Raji (cell line): Measurements from ENCODE around the gene UBE2M.

Source experiments
- POLR2A ChIP-seq: IDR thresholded peaks from 2 replicates; pipeline ENCODE4 v1.6.1; 2011; ENCODE audit warnings: low read depth, low read length, control low read depth; ENCODE audit not compliant: insufficient read depth

The UBE2M gene

GRCh38 chr19:58558066-58558622, at the start of gene UBE2M:
TSS of gene UBE2M (minus strand) at chr19:58558611. CDS start at chr19:58558381, 230 bp downstream.
- no peak for TF ChIP-seq POLR2A

GRCh38 chr19:58586133-58586765, 27.8 kb upstream of the UBE2M start:
- TF ChIP-seq POLR2A, result no peak

DNA sequence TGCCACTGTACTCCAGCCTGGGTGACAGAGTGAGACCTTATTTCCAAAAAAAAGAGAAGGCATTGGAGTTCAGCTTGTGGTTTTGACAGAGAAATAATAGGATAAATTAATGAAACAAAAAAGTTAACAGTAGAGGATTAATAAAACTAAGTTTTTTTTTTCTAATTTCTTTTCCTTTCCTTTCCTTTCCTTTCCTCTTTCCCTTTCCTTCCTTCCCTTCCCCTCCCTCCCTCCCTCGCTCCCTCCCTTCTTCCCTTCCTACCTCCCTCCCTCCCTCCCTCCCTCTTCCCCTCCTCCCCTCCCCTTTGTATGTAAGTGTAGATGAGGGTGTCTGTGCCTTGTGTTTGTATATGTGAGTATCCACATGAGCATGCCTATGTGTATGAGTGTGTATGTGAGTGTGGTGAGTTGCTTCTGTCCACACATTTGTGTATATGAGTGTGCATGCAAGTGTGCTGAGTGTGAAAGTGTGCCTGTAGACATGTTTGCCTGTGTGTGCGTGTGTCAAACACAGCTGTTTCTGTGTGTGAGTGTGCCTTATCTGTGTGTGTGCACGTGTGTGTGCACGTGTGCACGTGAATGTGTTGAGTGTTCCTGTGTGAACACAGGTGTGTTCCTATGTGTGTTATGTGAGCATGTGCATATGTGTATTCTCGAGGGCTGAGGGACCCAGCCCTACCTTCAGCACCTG, 27.2 kb upstream of the UBE2M start:
- TF ChIP-seq POLR2A, result no peak

DNA sequence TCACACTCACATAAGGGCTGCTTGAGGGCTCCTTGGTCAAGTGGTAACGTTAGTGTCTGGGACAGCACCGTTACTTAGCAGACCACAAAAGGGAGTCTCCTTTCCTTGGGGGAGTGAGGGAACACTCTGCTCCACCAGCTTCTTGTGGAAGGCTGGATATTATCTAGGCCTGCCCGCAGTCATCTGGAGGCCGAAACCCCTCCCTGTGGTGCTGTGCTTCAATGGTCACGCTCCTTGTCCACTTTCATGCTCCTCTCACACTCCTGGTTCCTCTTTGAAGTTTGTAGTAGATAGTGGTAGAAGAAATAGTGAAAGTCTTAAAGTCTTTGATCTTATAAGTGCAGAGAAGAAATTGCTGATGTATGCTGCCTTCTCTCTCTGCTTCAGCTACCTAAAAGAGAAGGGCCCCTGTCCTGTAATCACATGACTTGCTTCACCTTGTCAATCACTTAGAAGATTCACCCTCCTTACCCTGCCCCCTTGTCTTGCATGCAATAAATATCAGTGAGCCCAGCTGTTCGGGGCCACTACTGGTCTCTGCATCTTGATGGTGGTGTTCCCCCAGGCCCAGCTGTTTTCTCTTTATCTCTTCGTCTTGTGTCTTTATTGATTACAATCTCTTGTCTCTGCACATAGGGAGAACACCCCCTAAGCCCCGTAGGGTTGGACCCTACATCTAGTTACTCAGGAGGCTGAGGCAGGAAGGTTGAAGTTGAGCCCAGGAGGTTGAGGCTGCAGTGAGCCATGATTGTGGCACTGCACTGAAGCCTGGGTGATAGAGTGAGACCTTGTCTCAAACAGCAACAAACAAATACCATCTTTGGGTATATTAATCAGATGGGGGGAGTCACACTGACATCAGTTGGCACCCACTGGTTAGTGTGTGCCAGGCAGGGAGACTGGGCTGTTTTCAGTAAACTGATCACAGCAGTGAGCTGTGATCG, 26.4 kb upstream of the UBE2M start:
- TF ChIP-seq POLR2A, result no peak

DNA sequence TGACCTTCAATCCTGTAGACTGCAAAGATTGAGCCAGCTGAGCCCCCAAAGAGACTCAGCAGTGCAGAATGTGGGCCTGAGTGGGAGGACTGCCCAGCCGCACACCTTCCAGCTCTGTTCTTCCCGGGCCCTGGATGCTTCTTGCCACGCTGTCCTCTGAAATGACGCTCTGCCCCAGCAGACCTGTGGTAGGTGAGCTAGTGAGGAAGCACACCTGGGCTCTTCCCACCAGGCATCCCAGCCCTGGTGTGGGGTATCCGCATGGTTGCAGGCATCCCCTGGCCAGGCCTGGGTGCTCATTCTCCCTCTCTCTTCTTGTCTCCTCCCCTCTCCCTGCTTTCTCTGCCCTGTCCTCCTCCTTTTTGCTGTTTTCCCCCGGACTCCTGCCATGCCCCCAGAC, 24.6 kb upstream of the UBE2M start:
- TF ChIP-seq POLR2A, result no peak

GRCh38 chr19:58581227-58582141, 23.1 kb upstream of the UBE2M start:
- no peak for TF ChIP-seq POLR2A

GRCh38 chr19:58579473-58580142, 21.2 kb upstream of the UBE2M start:
- TF ChIP-seq POLR2A, result no peak

DNA sequence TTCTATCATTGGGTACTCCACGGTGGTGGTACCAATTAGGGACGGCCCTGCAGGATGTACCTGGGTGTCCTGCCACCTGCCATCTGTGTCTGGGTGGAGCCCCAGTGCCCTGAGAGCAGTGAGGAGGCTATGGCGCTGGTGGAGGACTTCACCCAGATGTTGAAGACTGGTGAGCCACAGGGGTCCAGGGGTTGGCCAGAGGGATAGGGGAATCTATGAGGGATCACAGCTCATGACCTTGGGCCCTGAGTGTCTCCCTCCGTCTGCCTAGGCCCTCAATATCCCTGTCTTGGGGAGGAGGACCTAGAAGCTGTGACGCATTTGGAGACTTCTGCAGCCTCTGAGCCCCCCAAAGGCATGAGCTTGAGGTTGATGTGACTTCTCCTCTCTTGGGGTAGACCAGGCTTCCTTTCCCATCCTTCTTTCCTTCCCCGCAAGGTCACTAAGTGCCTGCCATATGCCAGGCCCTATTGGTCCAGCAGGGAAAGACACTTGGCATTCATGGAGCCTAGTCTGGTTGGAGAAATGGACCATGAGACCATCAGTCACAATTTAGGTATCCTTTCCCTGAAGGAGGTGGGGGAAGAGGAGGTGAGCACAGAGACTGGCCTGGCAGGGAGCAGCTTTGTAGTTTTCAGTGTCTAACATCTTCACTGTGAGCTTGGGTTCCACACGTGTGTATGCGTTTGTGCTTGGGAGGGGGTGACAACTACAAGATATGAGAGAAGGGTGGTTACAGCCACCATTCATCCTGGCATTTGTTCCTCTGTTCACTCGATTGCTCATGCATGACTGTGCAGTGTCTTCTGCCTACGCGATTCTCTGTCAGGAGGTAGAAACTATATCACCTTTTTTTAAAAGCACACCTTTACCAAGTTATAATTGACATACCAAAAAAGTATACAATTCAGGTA, 19.9 kb upstream of the UBE2M start:
- TF ChIP-seq POLR2A, result no peak

GRCh38 chr19:58575183-58576041, 17.0 kb upstream of the UBE2M start:
- peak; percentile 90 for TF ChIP-seq POLR2A

DNA sequence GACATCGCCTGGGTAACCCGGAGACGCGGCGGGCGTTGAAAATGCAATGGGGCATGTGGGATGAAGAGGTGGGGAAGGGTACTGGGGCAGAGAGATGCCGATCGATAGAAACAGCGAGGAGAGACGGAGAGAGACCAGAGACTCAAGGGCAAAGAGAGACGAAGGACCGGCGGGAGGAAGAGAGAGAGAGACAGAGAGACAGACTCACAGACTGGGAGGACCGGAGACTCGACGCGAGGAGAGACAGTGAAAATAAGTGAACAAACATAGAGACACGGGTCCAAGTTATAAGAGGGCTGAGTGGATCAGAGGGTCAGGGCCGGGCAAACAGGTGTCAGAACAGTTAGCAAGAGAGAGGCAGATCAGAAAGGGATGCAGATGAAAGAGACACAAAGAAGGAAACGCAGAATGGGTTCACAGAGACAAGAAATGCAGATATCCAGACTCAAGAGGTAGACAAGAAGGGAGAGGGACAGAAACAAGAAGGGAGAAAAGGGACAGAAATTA, 15.3 kb upstream of the UBE2M start:
- no peak for TF ChIP-seq POLR2A

DNA sequence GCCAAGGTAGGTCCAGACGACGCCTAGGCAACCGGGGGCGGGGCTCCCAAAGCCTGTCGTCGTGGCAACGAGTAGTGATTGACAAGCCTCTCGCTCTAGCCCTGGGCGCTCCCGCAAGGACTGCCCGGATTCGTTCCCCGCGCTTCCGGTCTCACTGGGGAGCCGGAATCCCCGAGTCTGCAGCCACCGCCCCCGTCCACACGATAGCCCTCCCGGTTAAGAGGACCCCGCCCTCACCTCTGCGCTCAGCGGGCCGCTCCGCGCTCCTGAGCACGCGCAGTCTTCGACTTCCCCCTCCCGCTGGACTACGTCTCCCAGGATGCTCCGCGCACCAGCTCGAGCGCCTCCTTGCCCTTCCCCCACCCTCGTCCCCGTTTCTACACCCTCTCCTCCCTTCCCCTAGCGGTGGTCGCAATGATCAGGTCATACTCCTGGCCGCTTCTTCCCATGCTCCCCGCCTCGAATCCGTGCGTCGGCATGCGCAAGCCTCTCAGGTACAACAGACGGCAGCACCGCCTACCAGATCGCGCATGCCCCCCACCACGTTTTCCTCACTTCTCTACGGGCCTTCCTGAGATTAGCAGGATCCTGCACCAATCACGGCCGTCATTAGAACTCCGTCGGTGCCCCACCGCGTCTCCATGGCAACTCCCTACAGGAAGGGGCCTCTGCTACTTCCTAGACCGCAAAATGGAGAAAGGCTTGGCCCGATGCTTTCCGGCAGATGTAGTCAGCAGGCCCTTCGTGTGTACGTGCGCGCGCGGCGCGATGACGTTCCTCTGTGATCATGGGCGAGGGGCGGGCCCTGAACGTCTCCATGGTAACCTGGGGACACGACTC, 14.6 kb upstream of the UBE2M start, which contains the start of gene MZF1:
Gene MZF1 (minus strand): TSS at position 518 of the 840 bp plus-strand sequence. CDS start 1,946 bp downstream, outside the sequence.
- peak; percentile 61; the same call in 1 of the 2 replicates for TF ChIP-seq POLR2A
